Endothelial cell (in vitro differentiated cells): ENCODE data around the gene PM20D2. TPM values are rescaled to one million over a fixed set of nuclear protein-coding genes. Genes with fewer than 3 reads are reported as not detected.

Experiments used
- DNase-seq: peaks from one replicate; pipeline ENCODE4 v3.0.0; 2021; ENCODE audit warnings: low spot score
- H3K27ac Mint-ChIP-seq: one replicate; pipeline ENCODE4 v1.8.0; 2021; ENCODE audit warnings: mixed read lengths, inconsistent platforms; ENCODE audit not compliant: unreplicated experiment
- H3K27me3 Mint-ChIP-seq: one replicate; pipeline ENCODE4 v1.8.0; 2021; ENCODE audit warnings: mild to moderate bottlenecking, moderate library complexity, mixed read lengths, inconsistent platforms; ENCODE audit not compliant: unreplicated experiment
- H3K36me3 Mint-ChIP-seq: one replicate; pipeline ENCODE4 v1.8.0; 2021; ENCODE audit warnings: mild to moderate bottlenecking, low read depth, mixed read lengths, inconsistent platforms; ENCODE audit not compliant: unreplicated experiment
- H3K4me1 Mint-ChIP-seq: one replicate; pipeline ENCODE4 v1.8.0; 2021; ENCODE audit warnings: mild to moderate bottlenecking, mixed read lengths, inconsistent platforms; ENCODE audit not compliant: unreplicated experiment
- H3K4me3 Mint-ChIP-seq: one replicate; pipeline ENCODE4 v1.8.0; 2021; ENCODE audit warnings: mild to moderate bottlenecking, mixed read lengths, inconsistent platforms; ENCODE audit not compliant: unreplicated experiment
- H3K9me3 Mint-ChIP-seq: one replicate; pipeline ENCODE4 v1.8.0; 2021; ENCODE audit warnings: mixed read lengths, inconsistent platforms; ENCODE audit not compliant: unreplicated experiment
- CTCF ChIP-seq: fragments of 200-600 bp; sonication (generic); IDR thresholded peaks from one replicate; pipeline ENCODE4 v1.5.0; 2021; ENCODE audit warnings: antibody characterized with exemption; ENCODE audit not compliant: unreplicated experiment
- total RNA-seq: library from RNA; stranded (reverse); fragmentation: NEBNext Ultra II Directional; extraction: Animal tissue kit (Norgen Biotek cat#: 25700); gene quantifications from one replicate; pipeline ENCODE4 v1.2.1, GENCODE V29; 2021; ENCODE audit not compliant: unreplicated experiment

PM20D2 gene
- total RNA-seq, 1 donor from 2014 or later = 1.3 TPM

DNA sequence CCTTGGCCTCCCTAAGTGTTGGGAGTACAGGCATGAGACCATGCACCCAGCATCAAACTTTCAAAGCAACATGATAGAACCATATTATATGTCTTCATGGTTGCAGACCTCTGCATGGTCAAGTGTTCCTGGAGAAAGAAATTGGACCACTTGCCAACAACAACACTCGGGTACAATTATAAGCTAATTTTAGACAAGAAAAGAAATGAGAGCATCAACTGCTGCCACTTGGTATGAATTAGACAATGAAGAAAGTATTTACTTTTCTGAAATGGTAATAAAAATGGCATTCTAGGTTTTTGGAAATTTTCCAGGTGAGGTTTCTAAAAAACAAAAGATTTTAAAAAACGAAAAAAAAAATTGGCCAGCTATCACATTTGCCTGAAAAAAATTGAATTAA lies 7.7 kb upstream of the PM20D2 start:
- H3K36me3 Mint-ChIP-seq = no peaks in the 10 kb centered on the region
- DNase-seq = no peak
- H3K4me1 Mint-ChIP-seq = no peaks in the 10 kb centered on the region
- no peak for TF ChIP-seq CTCF
- H3K9me3 Mint-ChIP-seq = no peaks in the 10 kb centered on the region
- H3K27ac Mint-ChIP-seq = no peak overlapping the region
- no peak overlapping the region for H3K4me3 Mint-ChIP-seq
- H3K27me3 Mint-ChIP-seq = peaks cover 2% of the 10 kb centered on the region

DNA sequence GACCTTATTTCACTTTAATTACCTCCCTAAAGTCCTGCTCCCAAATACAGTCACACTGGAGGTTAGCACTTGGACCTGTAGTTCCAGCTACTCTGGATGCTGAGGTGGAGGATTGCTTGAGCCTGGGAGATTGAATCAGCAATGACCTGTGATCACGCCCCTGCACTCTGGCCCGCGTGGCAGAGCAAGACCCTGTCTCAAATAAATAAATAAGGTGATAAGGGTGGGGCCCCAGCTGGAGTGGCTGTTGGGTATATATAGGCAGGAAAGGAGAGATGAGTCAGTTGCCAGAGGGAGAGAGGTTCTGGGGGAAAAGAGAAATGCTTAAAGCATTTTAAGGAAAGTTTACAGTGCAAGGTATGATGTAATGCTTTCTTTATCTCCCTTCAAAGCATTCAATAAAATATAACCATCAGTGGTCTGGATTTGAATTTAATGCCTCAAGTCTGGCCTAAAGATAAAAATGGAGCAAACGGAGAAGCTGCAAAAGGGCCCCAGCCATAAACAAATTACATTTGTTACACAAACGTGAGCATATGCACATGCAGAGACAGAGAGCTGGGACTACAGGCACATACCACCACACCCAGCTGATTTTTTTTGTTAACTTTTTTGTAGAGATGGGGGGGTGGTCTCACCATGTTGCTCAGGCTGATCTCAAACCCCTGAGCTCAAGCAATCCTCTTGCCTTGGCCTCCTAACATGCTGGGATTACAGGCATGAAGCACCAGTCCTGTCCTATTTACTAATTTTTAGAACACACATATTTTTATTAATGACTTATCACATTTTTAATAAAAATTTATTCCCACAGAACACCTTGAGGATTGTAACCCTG lies 6.1 kb upstream of the PM20D2 start:
- Mint-ChIP-seq H3K9me3 (no peaks in the 10 kb centered on the region), H3K27ac (no peak overlapping the region), H3K36me3 (no peaks in the 10 kb centered on the region), H3K4me1 (no peaks in the 10 kb centered on the region), H3K4me3 (no peak overlapping the region), H3K27me3 (peaks cover 2% of the 10 kb centered on the region)
- no peak for DNase-seq
- TF ChIP-seq CTCF = no peak

DNA sequence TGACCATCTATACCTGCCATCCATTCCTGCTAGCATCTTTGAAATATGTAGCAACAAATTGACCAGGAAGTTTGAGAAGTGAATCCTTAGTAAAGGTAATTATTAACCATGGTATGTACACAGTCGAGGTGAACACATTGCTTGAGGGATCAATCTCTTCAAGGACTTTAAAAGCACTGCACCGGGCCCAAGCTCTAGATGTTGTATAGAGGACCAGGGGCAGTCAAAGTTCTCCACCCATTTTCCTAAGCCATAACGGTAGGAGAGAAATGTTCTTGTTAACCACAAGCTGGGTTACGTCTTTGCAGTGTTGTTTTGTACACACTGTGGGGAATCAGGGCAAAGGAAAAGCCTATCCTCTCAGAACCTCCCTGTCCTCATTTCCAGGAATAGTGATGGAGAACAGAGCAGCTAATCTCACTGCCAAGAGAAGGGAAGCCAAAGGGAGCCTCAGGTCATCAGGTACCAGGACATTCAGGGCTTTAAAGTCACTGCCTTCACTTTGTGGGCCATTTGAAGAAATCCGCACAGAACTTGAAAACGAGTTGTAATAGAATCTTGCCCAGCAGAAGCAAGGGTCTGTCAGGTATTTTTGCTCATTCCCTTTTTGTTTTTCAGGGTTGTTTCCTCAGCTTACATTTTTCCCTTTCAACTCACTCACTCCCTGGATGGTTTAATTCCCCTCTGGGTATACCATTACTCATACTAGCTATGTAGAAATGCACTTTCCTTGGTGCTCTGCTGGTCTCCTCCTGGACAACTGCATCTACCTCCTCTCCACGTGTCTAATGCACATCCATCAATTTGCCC lies 5.3 kb upstream of the PM20D2 start:
- Mint-ChIP-seq H3K27me3 (peaks cover 2% of the 10 kb centered on the region), H3K36me3 (no peaks in the 10 kb centered on the region), H3K4me3 (no peak overlapping the region), H3K4me1 (no peaks in the 10 kb centered on the region), H3K27ac (no peak overlapping the region), H3K9me3 (no peaks in the 10 kb centered on the region)
- no peak for TF ChIP-seq CTCF
- DNase-seq = no peak

DNA sequence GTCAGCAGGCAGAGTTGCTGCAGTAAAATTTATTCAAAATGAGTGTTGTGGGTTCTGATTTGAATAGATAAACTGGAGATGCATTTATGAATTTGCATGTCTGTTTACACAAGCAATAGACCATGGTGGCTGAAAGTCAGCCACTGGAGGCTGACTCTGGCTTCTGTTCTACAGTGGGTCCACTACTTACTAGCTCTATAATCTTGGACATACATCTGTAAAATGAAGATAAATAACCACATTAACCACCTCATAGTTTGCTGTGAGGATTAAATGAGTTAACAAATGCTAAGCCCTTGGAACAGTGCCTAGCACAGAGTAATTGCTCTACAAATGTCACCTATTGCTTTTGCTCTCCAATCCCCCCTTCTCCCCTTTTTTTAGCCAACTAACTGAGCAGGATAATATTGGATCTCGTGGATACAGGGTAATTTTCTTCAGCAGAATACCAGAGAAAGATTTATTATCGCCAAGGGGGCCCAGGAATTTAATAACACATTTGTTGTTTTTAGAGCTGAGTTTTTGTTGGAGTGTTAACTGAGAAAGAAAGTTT lies 1.4 kb upstream of the PM20D2 start:
- Mint-ChIP-seq H3K9me3 (no peaks in the 10 kb centered on the region), H3K36me3 (no peaks in the 10 kb centered on the region), H3K4me3 (no peak overlapping the region), H3K27me3 (no peaks in the 10 kb centered on the region), H3K4me1 (no peaks in the 10 kb centered on the region), H3K27ac (no peak overlapping the region)
- TF ChIP-seq CTCF = no peak
- DNase-seq = no peak
